Lung microvascular endothelial cell (primary cell): ENCODE results near the gene CAPZB. TPM values are rescaled to one million over a fixed set of nuclear protein-coding genes. Genes with fewer than 3 reads are reported as not detected.

Experiments used
- DNase-seq, 2 donors: peaks; one replicate each; pipeline versions ENCODE4 v3.0.0 to v3.0.0-alpha.2; 2010; ENCODE audit warnings: low read depth in 2 of 2
- total RNA-seq: library from RNA; depleted of rRNA; stranded (reverse); fragments of >200 nt; gene quantifications from 2 replicates; pipeline ENCODE4 v1.2.1, GENCODE V29; 2014

The CAPZB gene
- total RNA-seq, 1 donor from 2014 or later = 104 TPM

DNA sequence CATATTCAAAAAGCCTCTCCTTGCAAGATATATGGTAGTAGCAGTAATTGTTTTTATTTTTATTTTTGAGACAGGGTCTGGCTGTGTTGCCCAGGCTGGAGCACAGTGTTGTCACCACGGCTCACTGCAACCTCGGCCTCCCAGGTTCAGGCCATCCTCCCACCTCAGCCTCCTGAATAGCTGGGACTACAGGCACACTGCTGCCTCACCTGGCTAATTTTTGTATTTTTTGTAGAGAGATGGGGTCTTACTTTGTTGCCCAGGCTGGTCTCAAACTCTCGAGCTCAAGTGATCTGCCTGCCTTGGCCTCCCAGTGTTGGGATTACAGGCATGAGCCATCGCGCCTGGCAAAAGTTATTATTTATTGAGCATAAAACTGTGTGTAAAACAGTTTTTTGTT lies 134.8 kb downstream of the CAPZB start:
- DNase-seq = no peak

DNA sequence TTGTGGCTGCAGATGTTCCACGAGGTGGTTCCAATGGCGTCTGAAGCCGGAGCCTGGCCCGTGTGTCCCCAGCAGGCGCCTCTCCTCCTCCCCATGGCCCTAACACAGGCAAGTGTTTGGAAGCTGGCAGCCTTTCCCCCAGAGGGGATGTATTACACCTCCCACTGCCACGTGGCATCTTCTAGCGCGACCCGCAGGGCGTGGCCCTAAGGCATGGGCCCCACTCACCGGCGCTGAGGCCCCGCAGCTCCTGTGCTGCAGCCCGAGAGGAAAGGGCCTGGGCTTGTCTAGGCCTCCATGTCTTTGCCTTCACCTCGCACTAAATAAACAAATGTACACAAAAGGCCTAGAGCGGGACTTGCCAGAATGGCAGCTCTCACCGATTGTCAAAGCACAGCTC lies 135.3 kb downstream of the CAPZB start:
- DNase-seq = no peak

DNA sequence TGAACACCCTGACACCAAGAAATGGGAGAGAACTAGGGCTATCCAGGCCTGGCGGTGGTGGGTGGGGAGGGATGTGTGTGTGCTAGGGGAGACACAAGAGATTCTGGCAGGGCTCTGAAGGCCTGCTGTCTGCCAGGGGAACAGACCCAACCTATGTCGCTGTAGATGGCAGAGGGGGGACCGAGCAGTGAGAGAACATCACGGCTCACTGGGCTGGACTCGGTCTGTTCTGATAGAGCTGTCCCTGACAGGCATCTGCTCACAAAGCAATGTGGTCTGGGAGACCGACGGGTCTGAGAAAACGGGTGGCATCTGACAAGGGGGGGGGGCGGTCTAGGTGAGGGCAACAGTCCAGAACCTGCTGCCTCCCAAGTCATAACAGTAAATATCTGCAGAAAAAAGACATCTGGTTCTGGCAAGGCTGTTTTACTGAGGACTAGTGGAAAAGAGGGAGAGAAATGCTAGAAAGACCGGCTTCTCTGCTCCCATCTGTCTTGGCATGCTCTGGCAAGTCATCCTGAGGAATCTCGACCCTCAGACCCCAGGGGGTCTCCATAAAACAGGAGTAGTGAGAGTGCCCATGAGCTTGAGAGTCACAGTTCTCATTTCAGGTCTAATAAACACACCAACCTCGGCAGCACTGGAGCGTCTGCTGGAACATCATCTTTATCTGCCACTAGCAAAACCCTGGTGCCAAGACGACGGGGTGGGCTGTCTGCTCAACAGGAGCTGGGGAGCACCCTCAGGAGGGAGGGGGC lies 136.7 kb downstream of the CAPZB start:
- no peak for DNase-seq

DNA sequence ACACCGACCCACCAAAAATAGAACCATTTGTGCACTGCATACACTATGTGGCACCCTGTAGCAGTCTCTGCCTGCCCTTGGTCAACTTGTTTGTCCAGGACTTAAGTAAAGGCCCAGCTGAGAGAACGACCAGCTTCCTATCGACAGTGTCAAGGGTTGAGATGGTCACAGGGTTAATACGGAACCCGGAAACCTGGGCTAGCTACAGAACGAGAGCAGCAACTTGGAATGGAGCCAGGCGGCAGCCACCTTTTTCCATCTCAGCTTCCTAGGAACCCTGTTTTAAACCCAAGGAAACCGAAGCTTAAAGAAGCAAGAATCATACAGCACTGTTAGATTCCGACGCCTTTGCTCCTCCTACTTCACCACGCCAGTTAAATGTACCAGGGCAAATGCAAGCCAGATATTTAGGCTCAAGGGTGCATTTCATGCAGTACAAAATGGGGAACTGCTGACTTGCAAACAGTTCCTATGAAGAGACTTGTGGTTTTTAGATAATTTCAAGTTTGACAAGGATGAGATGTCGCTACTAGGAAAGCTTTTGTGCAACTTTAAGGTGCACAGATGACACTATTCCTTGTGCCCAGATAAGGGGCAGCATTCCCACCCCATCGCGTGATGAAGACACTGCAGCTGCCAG lies 137.7 kb downstream of the CAPZB start:
- peak in 1 of 2 donors; percentile 12 for DNase-seq

DNA sequence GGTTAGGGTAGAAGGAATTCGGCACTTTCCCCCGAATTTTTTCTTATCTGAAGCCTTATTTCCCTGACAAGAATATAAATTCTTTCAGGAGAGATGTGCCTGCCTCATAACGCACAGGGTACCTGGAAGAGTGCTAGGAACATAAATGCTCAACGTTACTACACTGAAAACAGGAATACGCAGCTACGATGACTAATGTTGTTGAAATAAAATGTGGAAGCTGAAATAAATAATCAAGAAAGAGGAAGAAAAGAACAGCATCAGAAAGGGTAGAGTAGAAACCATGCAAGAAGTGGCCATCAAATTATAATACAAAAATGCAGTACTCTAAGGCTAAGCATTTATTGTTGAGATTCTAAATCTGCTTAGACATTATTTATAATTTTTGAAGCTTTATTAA lies 139.3 kb downstream of the CAPZB start:
- DNase-seq = no peak

DNA sequence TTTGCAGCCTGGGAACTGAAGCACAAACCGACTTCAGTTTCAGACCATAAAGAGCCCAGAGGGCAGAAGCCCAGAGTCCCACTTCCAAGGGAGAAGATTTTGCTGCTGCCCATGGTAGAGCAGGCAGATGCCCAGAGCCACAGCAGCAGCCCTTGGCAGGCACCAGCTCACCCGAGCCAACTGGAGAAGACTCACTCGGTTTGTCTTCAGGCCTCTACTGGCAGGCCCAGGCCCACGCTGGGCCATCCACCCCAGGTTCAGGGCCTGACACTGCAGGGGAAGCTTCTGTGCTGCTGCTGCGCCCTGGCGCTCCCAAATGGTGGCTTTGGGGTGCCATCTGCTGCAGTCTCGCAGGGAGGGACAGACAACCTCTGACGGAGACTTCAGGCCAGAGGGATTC lies 139.9 kb downstream of the CAPZB start:
- DNase-seq = no peak

DNA sequence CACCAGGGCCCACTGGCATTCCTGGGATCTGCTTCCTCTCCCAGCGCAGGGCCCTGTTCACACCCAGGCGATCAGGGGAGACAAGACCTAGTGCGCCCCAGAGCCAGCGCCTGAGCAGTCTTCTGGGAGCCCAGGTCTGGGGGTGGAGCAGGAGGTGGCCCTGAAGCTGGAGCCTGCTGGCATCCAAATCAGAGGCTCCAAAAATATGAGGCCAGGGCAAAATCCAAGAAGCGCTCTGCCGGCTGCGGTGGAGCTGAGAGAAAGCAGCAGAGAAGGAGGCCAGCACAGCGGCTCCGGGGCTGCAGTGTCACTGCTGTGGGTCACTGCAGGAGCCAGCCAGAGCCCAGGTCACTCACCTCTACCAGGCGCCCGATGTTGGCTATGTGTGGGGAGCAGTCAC lies 140.5 kb downstream of the CAPZB start:
- no peak for DNase-seq

DNA sequence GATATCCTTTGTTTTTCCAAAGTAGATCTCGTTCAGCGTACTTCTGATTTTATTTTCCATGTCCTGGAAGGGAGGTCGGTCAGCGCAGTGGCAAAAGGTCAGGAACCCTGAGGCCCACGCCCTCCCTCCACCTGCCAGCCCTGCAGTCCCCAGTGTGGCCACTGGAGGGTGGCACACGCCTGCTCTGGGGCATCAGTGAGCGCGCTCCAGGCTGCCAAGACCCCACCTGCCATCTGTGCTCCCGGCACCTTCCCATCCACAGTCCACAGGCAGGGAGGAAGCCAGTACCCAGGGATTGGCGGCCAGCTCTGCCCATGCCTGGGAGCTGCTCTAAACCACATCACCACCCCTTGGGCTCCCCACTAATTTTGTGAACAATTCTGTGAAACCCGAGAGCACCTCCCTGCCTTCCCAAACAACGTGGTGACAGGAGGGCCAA lies 140.9 kb downstream of the CAPZB start:
- peak; percentile 47 to 75 for DNase-seq

DNA sequence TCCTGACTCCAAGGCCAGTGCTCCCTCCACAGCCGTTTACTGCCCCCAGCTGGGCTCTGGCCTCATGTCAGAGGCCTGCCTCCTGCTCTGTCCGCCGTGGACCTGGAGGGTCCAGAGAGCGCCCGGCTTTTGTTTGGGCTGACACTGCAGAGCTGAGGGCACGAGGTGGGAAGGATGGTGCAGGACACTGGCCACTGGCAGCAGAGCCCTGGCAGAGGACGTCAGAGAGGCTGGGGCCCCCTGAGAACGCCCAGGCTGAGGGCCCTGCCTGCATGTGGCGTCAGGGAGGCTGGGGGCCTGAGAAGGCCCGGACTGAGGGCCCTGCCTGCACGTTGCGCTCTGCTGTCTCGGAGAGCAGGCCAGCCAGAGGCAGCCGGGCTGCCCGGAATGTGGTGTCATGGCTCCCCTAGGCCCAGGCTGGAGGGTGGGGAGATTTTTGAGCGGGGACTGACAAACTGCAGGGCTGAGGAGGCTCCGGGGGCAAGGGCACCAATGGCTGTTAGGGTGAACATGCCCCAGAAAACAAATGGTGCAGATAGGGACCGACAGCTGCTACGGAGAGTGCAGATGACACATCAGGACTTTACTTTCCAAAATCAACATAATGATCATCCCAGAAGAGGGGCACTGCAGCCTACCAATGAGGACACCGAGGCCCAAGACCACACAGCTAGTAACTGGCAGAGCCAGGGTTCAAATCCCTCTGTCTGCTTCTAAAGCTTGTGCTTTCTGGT lies 141.6 kb downstream of the CAPZB start:
- DNase-seq = no peak

DNA sequence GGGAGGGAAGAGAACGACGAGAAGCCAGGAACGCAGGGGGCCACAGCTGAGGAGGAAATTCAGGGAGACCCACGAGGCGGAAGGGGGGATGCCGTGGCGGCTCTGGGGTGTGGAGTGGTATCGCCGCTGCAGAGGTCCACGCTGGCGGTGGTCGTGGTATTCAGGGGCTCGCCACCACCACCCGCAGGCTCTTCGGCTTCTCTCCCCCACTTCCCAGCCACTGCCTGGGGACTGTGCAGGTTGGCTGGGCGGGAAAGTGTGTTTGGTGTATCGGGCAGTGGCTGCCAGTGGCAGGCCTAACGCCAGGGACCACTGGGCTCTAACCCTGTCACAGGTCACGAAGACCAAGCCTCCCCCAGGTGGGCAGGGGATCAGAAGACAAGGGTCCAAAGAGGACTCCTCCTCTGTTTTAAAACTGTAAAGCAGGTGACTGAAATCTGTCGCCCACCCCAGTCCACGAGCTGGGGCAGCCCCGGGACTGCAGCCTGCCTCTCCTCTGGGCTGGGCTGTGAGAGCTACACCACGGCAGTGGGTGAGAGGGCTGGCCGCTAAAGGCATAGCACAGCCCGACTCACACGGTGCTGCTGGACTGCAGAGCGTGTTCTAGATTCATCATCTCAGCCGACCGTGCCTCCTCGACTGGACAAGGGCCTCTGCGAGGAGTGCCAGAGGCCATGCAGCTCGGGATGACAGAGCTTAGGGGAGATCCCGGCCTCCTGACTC lies 142.3 kb downstream of the CAPZB start:
- no peak for DNase-seq

DNA sequence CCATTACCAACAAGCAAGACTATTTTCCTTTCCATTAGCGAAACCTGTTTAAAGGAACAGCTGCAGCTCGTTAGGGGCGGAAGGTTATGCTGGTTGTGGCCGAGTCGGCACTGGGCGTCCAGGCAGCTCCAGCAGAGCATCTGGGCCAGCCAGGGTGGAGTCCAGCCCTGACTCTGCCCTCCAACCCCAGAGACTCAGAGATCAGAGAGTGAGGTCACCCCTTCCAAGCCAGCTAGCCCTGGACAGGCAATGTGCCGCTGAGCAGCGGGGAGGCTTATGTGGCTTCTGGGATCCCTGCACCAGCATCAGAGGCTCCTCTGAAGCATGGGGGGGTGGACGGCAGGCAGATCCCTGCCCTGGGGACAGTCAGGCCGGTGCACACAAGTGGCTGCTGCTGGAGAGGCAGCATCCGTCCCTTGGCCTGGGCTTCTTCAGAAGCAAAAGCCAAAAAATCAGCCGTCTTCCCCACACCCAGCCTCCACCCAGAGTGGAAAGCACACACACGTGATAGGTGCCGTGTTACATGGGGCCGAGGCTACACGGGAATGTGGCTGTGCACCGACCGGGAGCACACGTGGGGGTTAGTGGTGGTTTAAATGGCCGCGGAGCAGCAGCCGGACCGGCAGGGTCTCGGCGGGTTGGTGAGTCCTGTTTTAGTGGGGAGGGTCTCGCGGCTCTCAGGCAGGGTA lies 143.1 kb downstream of the CAPZB start:
- no peak for DNase-seq

DNA sequence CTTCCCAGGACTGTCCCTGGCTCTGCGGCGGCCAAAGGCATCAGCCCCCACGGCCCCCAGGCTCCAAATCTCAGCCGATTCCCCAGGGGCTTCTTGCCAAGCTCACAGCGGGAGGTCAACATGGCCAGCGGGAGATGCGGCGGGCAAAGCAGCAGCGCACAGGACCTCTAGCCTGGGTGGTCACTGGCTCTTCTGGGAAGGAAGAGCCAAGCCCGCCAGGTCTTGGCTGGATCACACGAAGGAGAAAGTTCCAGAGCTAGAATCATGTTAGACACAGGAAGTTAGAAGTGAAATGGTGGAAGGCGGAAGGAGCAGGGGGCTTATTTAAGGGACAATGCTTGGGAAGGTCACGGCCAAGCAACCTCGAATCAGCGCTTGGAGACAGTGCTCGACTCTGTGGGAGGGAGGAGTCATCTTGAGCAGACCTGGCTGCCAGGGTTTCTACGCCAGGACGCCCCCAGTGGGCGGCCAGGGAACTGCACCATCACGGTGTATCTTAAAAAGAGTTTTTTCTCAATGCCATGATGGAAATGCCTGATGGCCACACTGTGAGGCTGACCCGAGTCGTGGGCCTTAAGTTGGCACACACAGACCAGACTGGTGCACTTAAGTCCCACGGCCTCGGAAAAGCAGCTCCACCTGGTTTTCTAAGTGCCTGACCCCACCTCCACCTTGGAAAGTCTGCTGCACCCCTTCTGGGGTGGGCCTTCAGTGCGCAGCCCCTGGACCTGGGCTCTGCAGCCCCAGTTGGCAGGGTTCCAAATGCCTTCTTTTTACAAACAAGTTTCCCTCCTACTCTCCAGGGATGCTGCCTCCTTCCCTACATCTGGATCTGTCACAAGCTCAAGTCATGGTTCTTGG lies 143.9 kb downstream of the CAPZB start:
- peak; percentile 69 to 75 for DNase-seq

DNA sequence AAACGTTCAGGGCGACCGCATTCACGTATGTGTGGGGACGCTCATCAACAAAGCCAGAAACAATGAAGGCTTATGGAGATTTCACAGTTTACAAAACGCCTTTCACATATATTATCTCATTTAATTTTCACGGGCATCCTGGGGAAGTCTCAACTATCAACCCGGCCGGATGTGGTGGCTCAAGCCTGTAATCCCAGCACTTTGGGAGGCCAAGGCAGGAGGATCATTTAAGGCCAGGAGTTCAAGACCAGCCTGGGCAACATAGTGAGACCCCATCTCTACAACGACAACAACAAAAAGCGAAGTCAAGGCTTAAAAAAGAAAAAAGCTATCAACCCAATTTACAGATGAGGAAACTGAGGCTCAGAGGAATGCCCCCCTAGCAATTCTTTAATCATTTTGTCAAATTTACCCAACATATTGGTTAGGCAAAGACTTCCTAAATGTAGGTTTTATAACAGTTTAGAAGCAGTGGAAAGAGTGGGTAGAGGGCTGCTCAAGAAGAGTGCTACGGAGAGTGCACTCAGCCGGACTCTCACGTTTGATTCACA lies 144.9 kb downstream of the CAPZB start:
- DNase-seq = no peak

DNA sequence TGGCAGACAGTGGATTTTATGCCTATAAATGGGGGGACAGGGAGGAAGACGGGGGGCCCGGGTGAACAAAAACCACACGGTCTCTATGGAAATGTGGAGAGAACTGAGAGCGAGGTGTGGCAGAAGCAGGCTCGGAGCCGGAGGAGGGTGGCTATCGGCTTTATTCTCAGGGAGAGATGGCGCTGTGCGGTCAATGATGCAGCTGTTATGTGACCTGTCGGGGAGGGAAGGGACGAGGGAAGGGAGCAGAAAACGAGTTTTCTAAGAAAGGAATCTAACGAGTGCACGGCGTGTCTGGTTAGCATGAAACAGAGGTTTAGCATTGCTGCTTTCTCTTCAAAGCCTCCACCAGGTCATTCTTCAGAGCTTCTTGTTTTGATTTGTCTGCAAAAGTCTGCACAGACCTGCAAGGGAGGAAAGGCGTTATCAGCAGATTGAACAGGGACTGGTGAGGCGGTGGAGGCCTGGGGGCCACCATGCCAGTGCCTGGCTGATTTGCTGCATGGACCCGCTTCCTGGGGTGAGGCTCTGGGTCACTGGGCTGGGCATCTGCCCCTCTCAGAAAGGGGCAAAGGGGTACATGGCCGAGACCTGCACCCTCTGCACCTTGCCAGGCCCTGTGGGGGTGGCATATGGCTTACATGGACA lies 146.0 kb downstream of the CAPZB start:
- no peak for DNase-seq

DNA sequence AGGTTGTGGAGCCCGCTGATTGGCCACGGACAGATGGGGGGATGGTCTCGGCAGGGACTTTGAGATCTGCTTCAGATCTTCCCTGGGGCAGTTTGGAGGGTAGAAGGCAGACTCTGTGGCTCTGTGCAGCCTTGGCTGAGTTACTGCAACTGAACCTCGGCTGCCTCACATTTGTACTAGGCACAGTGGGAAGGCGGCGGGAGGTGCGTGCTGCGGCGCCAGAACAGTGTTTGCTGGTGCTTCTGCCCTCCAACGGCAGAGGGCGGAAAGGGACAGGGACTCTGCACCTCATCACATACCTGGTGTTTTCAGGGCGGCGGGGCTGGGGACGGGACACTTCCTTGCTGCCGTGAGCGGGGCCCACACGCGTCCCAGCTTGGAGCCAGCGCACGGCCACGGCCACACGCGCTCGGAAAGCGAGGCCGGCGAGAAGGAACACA lies 147.0 kb downstream of the CAPZB start:
- DNase-seq = no peak

DNA sequence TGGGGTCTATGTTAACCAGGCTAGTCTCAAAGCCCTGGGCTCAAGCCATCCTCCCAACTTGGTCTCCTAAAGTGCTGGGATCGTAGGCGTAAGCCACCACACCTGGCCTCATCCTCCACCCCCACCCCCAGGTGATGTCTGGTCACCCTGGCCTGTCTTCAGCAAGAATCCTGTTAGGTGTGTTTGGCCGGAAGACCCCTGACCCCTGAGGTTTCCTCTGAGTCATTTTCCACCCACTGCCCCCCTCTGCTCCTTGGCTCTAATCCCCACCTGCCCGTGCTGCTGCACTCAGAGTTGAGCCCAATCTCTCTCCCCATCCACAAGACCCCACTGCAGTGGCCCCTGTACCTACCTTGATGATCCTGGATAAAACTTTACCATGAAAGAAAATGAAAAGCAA lies 148.1 kb downstream of the CAPZB start:
- peak in 1 of 2 donors; percentile 50 for DNase-seq

DNA sequence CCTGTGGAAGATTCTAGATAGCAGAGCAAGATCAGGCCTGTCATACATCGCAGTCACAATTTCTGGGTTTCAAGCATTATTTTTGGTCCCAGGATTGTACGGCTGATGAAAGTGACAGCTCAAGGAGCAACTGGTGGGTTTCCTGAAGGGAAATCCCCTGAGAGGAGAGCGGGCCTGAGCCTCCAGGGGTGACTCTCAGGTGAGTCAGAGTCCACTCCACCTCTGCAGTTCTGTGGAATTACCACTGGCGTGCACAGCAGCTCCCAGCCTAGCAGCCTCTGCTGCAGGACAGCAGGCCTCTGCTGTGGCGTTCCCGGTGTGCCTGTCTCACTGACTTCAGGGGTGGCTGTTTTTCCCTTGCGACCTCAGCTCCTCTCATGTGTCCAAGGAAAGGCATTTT lies 148.8 kb downstream of the CAPZB start:
- DNase-seq = peak in 1 of 2 donors; percentile 24

DNA sequence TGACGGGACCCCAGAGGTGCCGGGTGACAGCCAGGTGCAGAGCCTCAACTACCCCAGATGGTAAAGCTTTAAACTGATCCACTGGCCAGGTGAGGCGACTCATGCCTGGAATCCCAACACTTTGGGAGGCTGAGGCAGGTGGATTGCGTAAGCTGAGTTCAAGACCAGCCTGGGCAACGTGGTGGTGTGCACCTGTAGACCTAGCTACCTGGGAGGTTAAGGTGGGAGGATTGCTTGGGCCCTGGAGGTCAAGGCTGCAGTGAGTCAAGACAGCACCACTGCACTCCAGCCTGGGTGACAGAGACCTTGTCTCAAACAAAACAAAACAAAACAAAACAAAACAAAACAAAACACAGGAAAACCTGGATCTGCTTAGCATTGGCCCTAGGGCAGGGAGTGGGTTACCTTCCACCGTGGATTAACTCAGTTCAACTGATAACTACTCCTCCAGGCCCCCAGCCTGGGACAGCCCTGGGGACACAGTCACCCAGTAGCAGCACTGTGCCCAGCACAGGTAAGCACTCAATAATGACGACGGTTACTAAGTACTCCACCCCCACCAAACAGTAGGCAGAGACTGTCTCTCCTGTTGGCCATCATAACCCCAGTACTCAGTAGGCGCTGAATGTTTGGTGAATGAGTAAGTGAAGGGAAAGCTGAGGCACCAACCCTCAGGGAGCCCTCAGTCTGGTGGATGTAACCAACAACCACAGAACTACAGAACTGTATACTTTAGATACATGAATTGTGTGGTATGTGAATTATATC lies 151.6 kb downstream of the CAPZB start:
- DNase-seq = no peak

DNA sequence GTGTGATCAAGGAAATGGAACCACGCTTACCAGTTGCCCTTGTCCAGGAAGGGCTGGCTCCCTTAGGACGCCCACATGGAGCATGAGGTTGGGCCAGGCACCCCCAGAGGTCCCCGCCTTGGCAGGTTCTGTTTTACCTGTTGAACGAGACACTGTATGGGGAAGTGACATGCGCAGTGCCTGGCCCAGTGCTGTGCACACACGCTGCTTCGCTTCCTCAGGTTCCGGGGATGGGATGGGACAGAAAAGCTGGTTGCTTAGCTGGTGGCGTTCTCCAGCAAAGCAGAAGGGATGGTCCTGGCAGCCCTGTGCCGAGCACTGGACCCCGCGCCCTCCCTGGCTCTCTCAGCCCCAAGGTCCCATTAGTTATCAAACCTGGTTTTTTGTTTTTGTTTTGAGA lies 152.5 kb downstream of the CAPZB start:
- DNase-seq = no peak
